GM03348 (cell line): ENCODE measurements around the gene DUSP5.

Experiments used
- DNase-seq: peaks from one replicate; pipeline ENCODE4 v3.0.0; 2012; ENCODE audit warnings: low spot score

DUSP5 gene

DNA sequence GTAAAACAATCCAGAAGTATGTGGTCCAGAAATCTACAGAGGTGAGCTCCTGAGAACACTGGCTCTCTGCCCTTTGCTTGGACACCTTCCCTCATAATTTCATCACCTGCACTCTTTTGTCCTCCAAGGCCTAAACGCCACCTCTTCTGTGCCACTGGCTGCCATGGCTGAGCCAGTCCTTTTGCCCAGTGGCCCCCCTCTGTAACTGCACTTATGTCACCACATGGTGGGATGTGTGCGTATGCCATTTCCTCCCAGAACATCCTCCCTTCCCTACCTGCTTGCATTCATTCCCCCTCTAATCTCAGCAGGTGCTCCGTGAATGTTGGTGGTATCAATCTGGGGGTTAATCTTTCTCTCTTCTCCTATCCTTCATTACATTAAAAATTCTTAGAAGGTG lies 17.3 kb upstream of the DUSP5 start:
- DNase-seq = no peak

DNA sequence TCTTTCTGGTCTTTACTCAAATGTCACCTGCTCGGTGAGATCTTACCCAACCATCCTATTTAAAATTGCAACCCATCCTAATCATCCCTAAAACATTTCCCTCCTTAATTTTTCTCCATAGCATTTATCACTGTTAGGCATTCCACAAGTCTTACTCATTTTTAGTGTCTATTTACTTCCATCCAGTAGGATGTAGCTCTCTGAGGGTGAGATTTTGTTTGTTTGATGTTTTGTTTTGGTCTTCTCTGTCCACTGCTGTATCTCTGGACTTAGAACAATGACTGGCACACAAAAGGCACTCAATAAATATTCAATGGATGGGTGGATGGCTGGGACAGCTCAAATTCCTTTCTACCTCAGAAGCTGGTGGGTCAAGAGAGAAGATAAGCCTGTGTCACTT lies 15.8 kb upstream of the DUSP5 start:
- DNase-seq = peak; percentile 48

- DNase-seq = no peak
Observed at GRCh38 chr10:110483633-110484032, 14.1 kb upstream of the DUSP5 start.

DNA sequence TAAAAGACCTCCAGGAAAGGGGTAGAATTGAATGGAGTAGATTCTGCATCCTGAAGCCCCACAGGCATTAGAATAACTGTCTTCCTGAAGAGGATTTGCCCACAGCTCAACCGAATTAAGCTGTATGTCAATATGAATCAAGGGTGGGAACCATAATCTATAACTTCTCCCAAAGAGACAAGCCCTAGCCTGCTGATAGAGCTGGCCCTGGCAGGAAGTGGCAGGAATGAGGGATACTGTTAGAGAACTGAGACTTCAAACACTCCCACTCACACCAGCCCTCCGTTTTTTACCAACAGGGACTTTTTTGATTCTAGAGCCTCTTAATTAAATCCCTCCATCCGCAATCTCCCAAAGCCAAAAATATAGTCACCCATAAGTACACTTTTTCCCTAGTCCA lies 12.2 kb upstream of the DUSP5 start:
- no peak for DNase-seq

- DNase-seq = no peak
Observed at GRCh38 chr10:110486680-110487410, 10.9 kb upstream of the DUSP5 start.

DNA sequence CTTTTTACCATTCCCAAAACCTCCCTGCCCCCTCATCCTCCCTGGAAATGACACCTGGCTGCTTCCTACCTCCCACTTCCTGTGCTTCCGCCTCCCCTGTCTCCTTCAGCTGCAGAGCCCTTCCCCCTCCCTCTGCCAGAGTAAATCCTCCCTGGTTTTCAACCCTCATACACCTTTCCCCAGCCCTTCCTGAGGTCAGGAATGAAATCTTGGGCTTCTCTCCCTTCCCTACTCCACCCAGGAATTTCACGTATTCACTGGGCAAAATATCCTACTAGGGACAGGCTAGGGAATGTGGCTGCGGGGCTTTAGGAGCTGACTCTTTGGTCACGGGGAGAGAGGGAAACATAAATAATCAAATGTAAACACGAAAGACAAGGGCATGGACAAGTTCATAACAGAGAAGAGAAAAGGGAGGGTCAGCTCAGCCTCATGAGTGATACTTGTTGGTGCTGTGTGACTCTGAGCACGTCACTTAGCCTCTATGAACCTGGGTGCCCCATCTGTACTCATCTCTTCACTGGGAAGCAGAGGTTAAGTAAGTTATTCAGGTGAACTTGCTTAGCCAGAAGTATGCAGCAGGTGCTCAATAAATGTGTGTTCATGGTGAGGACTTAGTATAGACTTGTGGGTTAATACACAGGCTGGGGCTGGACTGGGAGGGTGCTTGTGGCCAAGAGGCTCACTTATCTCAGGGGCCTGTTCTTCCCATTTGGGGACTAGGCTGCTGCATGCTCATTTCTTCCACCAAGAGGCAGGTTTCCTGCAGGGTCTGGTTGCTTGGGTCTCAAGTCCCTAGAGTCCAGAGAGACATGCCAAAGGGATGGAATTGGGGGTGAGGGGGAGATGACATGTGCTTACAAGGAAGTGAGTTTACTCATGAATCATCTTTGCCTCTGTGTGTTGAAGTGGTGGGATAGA lies 10.0 kb upstream of the DUSP5 start:
- DNase-seq = no peak

DNA sequence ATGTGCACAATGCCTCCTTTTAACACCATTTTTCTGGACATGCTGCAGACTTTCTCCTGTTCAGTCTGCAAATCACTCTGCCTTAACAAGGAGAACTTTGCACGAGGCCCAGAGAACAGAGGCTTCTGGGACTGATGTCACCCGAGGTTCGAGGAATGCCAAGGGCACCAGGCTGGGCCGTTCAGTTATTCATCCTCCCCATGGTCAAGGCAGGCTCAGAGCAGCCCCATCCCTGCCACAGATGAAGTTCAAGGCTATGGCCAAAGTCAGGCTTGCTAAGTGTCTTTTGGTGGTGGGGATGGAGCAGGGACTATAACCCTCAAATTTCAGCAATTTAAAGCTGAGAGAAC lies 9.4 kb upstream of the DUSP5 start:
- no peak for DNase-seq

DNA sequence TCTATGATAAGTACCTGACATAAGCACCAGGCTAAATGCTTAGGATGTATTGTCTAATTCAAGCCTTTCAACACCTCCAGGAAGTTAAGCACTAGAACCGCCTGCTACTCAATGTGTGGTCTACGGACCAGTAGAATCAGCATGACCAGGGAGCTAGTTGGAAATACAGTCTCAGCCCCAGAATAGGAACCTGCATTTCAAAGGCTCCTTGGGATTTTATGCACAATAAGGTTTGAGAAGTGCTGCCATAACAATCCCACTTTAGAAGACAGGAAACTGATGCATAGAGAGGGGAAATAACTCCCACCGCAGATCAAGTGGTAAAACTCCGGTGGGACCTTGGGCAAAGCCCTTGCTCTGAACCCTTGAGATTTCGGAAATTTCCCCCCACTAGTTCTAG lies 8.8 kb upstream of the DUSP5 start:
- DNase-seq = no peak

DNA sequence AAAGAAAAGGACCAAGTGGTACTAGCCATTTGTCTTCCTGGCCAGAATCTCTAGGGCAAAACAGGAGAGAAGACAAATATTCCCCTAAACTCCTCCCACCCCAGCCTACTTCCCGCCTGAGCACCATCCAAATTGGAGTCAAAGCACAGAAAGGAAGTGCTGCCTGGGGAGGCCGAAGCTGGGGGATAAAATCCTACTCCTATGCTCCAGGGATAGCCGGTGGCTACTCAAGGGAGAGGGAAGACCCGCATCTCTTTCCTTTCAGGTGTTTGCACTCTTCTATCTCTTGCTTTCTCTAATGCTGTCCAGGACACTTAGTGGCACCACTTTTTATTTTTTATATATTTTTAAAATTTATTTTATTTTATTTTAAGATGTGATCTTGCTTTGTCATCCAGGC lies 7.1 kb upstream of the DUSP5 start:
- DNase-seq = no peak

GRCh38 chr10:110491346-110491745 lies 6.4 kb upstream of the DUSP5 start:
- DNase-seq = no peak

DNA sequence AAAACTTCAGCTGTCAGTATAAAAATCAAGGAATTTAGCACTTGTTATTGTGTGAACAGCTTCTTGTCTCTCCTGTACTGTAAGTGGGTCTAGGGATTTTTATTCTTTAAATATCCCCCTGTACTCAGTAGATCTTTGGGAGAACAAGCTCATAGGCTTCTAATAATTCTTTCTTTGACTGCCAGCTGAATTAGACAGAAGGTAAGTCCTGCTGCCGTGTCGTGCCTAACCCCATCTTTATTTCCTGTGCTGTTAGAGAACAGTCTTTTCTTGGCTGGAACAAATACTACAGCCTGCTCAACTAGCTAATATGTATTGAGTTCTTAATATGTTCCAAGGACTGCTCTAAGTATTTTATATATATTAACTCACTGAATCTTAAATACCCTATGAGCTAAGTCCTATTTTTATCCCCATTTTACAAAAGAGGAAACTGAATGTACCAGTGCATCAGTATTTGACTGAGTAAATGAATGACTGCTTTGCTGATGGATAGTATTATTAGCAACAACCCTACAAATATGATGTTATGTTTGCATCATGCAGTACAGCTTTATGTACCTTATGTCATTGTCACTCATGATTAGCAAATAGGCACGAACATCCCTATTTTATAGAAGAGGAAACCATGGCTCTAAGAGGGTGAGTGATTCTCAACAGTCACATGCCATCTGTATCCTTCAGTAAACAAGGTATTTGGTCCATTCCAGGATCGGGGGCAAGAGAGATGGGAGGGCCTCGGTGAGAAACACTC lies 5.5 kb upstream of the DUSP5 start:
- DNase-seq = no peak

GRCh38 chr10:110493832-110494426 lies 3.8 kb upstream of the DUSP5 start:
- no peak for DNase-seq

- DNase-seq = no peak
Observed at GRCh38 chr10:110494532-110494931, 3.2 kb upstream of the DUSP5 start.

GRCh38 chr10:110495731-110496552 lies 1.8 kb upstream of the DUSP5 start:
- DNase-seq = peak; percentile 87

GRCh38 chr10:110496553-110497437 lies 912 bp upstream of the DUSP5 start:
- DNase-seq = no peak

GRCh38 chr10:110498087-110498981 lies 627 bp downstream of the DUSP5 start:
- DNase-seq = peak; percentile 60

DNA sequence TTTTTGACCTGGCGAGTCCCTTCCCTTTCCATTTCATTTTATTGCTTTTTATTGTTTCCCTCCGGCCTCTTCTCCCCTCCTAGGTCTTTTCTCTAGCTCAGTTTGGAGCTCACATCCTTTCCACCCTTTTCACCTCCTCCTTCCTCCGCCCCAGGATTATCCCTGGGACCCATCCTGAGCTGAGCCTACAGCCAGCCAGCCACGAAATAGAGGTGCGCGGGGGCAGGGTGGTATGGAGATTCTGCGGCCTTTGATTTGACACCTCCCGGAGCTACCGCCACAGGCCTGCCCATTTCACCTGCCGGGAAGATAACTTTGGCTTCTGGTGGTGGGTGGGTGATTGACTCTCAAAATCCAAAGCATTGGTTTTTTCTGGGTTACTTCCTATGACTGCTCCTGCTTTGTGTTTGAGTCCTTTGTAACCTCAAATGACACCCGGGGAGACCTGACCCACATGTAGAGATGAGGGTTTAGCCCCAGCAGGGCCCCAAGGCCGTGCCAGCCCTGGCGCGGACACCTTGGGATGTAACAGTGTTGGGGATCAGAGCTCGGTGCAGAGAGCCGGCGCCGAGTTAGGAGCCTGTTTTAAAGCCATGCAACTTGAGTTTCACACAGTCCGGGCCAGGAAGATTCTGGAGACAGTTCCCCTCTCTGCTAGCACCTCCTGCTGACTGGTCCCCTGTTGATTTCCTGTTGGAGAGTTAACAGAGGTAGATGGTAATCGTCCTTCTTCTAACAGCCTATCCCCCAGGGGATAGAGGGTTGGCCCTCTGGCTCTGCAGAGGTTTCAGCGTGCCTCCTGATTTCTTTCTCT lies 1.5 kb downstream of the DUSP5 start:
- DNase-seq = peak; percentile 51

GRCh38 chr10:110499796-110500514 lies 2.2 kb downstream of the DUSP5 start:
- no peak for DNase-seq
